ENCODE measurements around the gene EXD3. TPM values are rescaled to one million over a fixed set of nuclear protein-coding genes. Genes with fewer than 3 reads are reported as not detected.
A peak's percentile ranks its signal among the peaks of the same experiment; 100 is the strongest.

EXD3 gene
- total and polyA plus RNA-seq, 9 of the 15 experiments (the other 6 are each of a cell fraction or from before 2014, with no cell fraction given): 0.29 to 12.5 (median 3.9) TPM

DNA sequence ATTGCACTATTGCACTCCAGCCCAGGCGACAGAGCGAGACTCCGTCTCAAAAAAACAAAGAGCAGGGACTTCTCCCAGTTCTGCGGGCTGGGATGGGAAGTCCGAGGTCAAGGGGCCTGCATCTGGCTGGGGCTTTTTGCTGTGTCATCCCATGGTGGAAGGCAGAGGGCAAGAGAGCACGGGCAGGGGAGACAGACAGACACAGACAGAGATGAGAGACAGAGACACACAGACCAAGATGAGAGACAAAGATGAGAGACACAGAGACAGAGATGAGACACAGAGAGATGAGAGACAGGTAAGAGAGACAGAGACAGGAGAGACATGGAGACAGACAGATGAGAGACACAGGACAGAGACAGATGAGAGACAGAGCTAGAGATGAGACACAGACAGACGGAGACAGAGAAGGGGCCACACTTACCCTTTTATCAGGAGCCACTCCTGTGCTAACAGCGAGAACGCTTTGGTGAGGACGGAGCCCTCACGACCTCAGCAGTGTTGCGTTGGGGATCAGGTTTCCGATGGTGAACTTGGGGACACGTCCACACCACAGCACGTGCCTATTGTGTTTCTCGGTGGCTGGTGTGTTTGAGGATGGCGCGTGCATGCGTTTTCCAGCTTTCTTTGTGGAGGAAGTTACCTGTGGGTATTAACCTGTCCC, 154.3 kb downstream of the EXD3 start (continued):
- no peak for TF ChIP-seq CHD7 (IDR thresholded peaks at IDR 0.05; ENCODE audit: low read depth, low read length)
- TF ChIP-seq, protein P1, sequence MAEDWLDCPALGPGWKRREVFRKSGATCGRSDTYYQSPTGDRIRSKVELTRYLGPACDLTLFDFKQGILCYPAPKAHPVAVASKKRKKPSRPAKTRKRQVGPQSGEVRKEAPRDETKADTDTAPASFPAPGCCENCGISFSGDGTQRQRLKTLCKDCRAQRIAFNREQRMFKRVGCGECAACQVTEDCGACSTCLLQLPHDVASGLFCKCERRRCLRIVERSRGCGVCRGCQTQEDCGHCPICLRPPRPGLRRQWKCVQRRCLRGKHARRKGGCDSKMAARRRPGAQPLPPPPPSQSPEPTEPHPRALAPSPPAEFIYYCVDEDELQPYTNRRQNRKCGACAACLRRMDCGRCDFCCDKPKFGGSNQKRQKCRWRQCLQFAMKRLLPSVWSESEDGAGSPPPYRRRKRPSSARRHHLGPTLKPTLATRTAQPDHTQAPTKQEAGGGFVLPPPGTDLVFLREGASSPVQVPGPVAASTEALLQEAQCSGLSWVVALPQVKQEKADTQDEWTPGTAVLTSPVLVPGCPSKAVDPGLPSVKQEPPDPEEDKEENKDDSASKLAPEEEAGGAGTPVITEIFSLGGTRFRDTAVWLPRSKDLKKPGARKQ (CRISPR knock-in tag; IDR thresholded peaks at IDR 0.05): no peak
- TF ChIP-seq ADNP (tag; IDR thresholded peaks at IDR 0.05): no peak
- TF ChIP-seq TSC22D4 (tag; IDR thresholded peaks at IDR 0.05): no peak
- TF ChIP-seq HDGF (IDR thresholded peaks at IDR 0.05): peak; percentile 96
- TF ChIP-seq GATAD2A (IDR thresholded peaks at IDR 0.05): peak; percentile 35; the same call in 1 of the 2 replicates
- TF ChIP-seq ILF3 (IDR thresholded peaks at IDR 0.05; ENCODE audit: borderline replicate concordance): no peak
- TF ChIP-seq ZNF263 (CRISPR knock-in tag; IDR thresholded peaks at IDR 0.05; ENCODE audit: borderline replicate concordance): no peak
- no peak for TF ChIP-seq CBX1 (IDR thresholded peaks at IDR 0.05; ENCODE audit: low read depth)
- TF ChIP-seq SMAD1 (IDR thresholded peaks at IDR 0.05; ENCODE audit: low read depth, low read length, partially characterized antibody): no peak
- TF ChIP-seq DDX20 (tag; IDR thresholded peaks at IDR 0.05; ENCODE audit: low read depth): no peak
- no peak for TF ChIP-seq ZNF696 (CRISPR knock-in tag; conservative IDR thresholded peaks at IDR 0.05)
- TF ChIP-seq PCBP1 (IDR thresholded peaks at IDR 0.05; ENCODE audit: low read depth, low read length, poor library complexity, severe bottlenecking): no peak
- no peak for TF ChIP-seq CEBPG (CRISPR knock-in tag; IDR thresholded peaks at IDR 0.05)
- no peak for TF ChIP-seq CEBPG (tag; conservative IDR thresholded peaks at IDR 0.05 in 1 of 2, IDR thresholded peaks at IDR 0.05 in 1 of 2)
- TF ChIP-seq SMARCA4 (IDR thresholded peaks at IDR 0.05): peak; percentile 90
